Spleen (tissue), 7 donors: ENCODE data around the gene ABCA1.

Experiments
- CTCF ChIP-seq, 11 experiments: fragments of 200-600 bp in 7 of 11; fragments of 450-650 bp in 4 of 11; sonication (generic) in 4 of 11; IDR thresholded peaks in 8 of 11; conservative IDR thresholded peaks in 3 of 11; 1 replicate in 7 of 11; 2 replicates in 4 of 11; pipeline versions ENCODE4 v1.4.0 to v1.8.0; 2016 to 2021; ENCODE audit warnings: antibody characterized with exemption in 11 of 11, inconsistent platforms in 4 of 11, mild to moderate bottlenecking in 1 of 11
- POLR2A ChIP-seq, 3 donors: fragments of 450-650 bp; IDR thresholded peaks; one replicate each; pipeline ENCODE4 v1.5.1; 2017; ENCODE audit warnings: antibody characterized with exemption in 3 of 3, mild to moderate bottlenecking in 1 of 3
- POLR2AphosphoS5 ChIP-seq, 3 donors: sonication (generic); formaldehyde crosslinking; IDR thresholded peaks; one replicate each; pipeline ENCODE4 v1.5.1; 2017; ENCODE audit warnings: antibody characterized with exemption in 3 of 3
- donor health status: DM: no; HTN: no; CAD: no; lungs with moderate emphysema.
- donor health status: DM: no; HTN: no; CAD: no.
- donor health status: DM: no; HTN: no; CAD: no.

- TF ChIP-seq CTCF (IDR thresholded peaks at IDR 0.05 in 8 of 11, conservative IDR thresholded peaks at IDR 0.05 in 3 of 11) (no peak), POLR2AphosphoS5 (IDR thresholded peaks at IDR 0.05) (no peak), POLR2A (IDR thresholded peaks at IDR 0.05) (no peak)
Observed at GRCh38 chr9:104740621-104741020, 187.3 kb downstream of the ABCA1 start.
